GM19023 (cell line): ENCODE data around the gene NFAM1.
A peak's percentile ranks its signal among the peaks of the same experiment; 100 is the strongest.

Experiments
- ATAC-seq: cut with Tn5 transposase; IDR thresholded peaks from one replicate; pipeline ENCODE4 v1.9.1; 2021; ENCODE audit warnings: mild to moderate bottlenecking, moderate library complexity; ENCODE audit not compliant: unreplicated experiment

The NFAM1 gene

GRCh38 chr22:42384506-42384905, 47.7 kb downstream of the NFAM1 start:
- ATAC-seq = no peak

GRCh38 chr22:42383851-42384417, 48.3 kb downstream of the NFAM1 start:
- no peak for ATAC-seq

GRCh38 chr22:42383287-42383686, 48.9 kb downstream of the NFAM1 start:
- ATAC-seq = no peak

- ATAC-seq = no peak
Observed at GRCh38 chr22:42380769-42381551, 51.2 kb downstream of the NFAM1 start.

GRCh38 chr22:42379966-42380537, 52.2 kb downstream of the NFAM1 start:
- ATAC-seq = no peak

GRCh38 chr22:42376711-42377554, 55.3 kb downstream of the NFAM1 start:
- ATAC-seq = no peak

GRCh38 chr22:42375982-42376381, 56.2 kb downstream of the NFAM1 start:
- no peak for ATAC-seq

GRCh38 chr22:42372976-42373375, 59.2 kb downstream of the NFAM1 start:
- ATAC-seq = no peak

- no peak for ATAC-seq
Observed at GRCh38 chr22:42371501-42371900, 60.7 kb downstream of the NFAM1 start.

GRCh38 chr22:42371099-42371498, 61.1 kb downstream of the NFAM1 start:
- ATAC-seq = no peak

GRCh38 chr22:42369250-42370041, 62.8 kb downstream of the NFAM1 start:
- ATAC-seq = peak; percentile 93

GRCh38 chr22:42368379-42369249, 63.6 kb downstream of the NFAM1 start:
- peak; percentile 21 for ATAC-seq

- no peak for ATAC-seq
Observed at GRCh38 chr22:42367980-42368378, 64.2 kb downstream of the NFAM1 start.

GRCh38 chr22:42366806-42367581, 65.2 kb downstream of the NFAM1 start:
- ATAC-seq = no peak

- ATAC-seq = no peak
Observed at GRCh38 chr22:42365942-42366695, 66.1 kb downstream of the NFAM1 start.

GRCh38 chr22:42365111-42365865, 66.9 kb downstream of the NFAM1 start:
- no peak for ATAC-seq

- no peak for ATAC-seq
Observed at GRCh38 chr22:42364604-42365110, 67.5 kb downstream of the NFAM1 start.
